ENCODE data around the gene HOOK2.

DNA sequence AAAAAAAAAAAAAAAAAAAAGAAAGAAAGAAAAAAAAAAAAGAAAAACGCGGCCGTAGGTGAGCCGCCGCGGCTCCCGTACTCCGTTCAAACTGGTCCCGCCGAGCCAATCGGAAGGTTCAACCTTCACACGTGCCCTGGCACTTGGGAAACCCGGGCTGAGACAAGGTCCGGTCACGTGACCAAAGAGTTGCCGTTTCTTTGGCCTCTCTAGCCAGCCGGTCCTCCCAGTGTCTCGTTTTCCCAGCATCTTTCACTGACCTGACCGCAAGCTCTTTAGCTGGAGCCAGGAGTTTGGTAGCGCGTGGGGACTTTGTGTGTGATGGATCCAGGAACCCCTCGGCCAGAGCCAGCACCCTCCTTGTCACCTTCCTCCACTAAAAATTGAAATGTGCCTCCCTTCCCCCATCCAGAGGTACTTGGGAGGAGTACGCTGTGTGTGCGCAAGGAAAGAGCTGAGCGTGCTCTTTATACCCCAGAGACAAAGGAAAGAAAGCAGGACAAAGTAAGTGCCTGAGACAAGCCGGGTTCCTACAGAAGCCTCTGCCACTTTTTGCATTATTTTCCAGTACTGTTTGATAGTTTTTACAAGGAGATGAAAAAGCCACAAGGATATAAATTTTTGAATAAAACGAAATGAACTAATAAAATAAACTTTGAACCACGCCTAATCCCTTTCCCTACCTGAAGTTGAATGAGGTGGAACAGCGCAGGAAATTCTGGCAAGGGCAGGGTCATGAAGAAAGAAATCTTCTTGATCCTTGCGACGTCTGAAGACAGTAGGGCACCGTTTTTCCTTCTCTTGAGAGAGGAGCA is 52.6 kb downstream of the HOOK2 start:
- TF ChIP-seq, protein P1, sequence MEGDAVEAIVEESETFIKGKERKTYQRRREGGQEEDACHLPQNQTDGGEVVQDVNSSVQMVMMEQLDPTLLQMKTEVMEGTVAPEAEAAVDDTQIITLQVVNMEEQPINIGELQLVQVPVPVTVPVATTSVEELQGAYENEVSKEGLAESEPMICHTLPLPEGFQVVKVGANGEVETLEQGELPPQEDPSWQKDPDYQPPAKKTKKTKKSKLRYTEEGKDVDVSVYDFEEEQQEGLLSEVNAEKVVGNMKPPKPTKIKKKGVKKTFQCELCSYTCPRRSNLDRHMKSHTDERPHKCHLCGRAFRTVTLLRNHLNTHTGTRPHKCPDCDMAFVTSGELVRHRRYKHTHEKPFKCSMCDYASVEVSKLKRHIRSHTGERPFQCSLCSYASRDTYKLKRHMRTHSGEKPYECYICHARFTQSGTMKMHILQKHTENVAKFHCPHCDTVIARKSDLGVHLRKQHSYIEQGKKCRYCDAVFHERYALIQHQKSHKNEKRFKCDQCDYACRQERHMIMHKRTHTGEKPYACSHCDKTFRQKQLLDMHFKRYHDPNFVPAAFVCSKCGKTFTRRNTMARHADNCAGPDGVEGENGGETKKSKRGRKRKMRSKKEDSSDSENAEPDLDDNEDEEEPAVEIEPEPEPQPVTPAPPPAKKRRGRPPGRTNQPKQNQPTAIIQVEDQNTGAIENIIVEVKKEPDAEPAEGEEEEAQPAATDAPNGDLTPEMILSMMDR (IDR thresholded peaks at IDR 0.05; ENCODE audit: low read depth, low read length, poor library complexity, severe bottlenecking): no peak
- no peak for TF ChIP-seq EZH2phosphoT487 (IDR thresholded peaks at IDR 0.05; ENCODE audit: borderline replicate concordance, low read length)
